ENCODE results near the gene ELK1.

Gene ELK1

GRCh38 chrX:47645530-47645929 is 4.8 kb downstream of the ELK1 start:
- DNase-seq (ENCODE audit: low spot score): no peak

- peak; percentile 71 for DNase-seq (ENCODE audit: low spot score)
These were observed 5.7 kb downstream of the ELK1 start for GRCh38 chrX:47644557-47645091.

DNA sequence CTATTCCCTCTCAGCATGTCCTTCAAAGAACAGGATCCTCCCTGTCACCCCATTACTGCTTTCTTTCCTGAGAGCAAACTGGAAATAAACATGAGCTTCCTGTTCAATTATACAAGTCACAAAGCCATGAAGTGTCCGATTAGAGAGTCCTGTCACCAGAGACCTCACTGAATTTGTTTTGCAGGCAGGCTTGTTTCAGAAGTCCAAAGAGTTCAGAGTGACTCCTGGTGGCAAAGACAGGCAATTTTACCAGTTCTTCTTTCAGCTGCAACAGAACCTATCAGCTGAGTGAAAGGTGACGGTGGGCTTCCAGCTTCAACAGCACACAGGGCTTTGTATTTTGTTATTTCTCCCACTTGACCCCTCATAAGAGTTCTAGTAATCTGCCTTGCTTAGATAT is 6.4 kb downstream of the ELK1 start:
- DNase-seq (ENCODE audit: low spot score): peak; percentile 59

DNA sequence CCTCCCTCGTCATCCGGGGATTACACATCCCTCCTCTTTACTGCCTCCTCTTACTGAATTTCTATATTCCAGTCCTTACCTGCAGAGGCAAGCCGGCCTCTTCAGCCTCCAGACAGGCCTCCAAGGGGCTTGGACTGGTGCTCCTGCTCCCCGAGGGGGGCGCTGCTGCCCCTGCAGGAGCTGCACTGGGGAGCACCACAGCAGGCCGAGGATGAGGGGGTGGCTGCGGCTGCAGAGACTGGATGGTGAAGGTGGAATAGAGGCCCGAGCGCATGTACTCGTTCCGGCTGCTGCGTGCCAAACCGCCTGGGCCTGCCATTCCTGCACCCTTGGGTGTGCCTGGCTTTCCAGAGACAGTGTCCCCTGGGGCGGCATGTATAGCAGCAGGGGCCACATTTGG is 11.5 kb downstream of the ELK1 start:
- no peak for DNase-seq (ENCODE audit: low spot score)

- DNase-seq (ENCODE audit: low spot score): no peak
These were observed 12.7 kb downstream of the ELK1 start for GRCh38 chrX:47637546-47638195.

- DNase-seq (ENCODE audit: low spot score): no peak
These were observed 15.3 kb downstream of the ELK1 start for GRCh38 chrX:47634871-47635575.

DNA sequence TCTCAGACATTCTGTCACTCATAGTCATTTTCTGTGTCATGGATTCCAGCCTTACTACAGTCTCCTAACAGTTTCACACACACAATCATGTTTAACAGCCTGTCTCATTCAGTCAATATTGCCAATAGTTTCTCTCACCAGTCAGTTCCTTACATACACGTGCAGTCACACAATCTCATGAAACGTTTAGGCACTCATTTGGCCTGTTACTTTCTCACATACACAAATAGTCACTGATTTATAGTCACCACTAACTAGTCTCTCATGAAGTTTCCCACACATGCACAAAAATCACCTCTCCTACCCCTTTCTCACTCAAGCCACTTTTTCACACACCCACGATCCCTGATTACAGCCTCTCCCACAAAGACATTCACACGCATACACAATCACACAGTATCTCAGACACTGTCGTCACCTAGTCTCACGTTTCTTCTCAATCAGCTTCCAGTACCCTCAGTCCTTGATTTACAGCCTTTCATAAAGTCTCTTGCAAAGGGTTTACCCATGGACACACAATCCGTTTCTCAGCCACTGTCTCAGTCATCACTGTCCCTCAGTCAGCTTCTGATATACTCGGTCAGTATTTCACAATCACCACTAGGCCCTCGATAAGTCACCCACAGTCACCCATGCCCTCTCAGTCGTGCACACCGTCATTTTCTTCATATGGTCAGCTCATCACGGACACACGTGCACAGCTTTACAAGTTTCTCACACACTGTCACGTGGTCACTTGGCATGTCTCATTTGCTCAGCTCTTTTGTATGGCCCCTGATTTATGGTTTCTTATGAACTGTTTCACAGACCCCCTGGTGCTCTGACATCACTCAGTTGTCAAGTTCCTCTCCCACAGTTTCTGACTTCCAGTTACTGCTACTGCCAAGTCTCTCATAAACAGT is 16.4 kb downstream of the ELK1 start:
- no peak for DNase-seq (ENCODE audit: low spot score)

GRCh38 chrX:47632666-47633065 is 17.7 kb downstream of the ELK1 start:
- no peak for DNase-seq (ENCODE audit: low spot score)

DNA sequence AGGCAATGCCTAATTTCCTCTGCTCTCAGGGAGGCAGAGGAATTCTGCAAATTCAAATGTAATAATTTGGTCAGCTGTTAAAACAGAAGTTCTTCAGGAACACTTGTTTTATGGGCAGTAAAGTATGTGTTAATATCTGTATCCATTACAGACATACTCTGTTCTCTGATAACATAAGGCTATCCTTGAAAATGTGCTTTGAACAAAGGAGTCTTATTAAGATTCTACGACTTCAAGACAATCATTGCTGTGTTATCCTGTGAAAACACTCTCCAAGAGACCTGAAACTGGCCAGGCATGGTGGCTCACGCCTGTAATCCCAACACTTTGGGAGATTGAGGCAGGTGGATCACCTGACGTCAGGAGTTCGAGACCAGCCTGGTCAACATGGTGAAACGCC is 18.7 kb downstream of the ELK1 start:
- DNase-seq (ENCODE audit: low spot score): no peak

DNA sequence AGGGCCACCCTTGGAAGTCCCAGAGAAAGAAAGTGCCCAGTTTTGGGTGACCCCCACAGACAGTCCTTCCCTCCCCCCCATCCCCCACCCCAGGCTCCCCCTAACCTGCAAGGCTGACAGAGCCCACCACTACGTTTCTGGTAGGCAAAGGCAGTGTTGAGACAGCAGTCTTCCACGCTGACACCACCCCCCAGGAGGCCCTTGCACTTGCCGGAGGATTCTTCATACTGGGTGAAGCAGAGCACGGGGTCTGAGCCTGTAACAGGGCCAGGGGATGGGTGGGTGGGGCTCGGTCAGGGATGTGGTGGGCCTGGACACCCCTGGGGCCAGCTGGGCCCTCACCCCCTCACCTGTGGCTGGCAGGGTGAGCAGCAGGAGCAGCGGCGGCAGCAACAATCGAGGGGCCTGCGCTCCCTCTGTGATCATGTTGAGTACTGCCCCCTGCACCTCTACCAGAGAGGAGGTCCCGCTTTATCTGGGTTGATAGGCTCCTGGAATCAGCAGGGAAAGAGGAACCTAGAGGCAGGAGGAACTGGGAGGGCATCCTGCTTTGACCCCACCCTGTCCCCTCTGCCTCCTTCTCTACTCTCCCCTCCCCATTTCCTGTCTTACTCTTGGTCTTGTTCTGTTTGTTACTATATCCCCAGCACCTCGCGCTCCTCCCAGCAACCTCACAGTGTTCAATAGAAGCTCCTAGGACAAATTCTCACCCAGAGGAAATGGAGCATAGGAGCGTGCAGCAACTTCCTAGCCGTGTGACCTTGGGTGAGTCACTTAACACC is 20.8 kb downstream of the ELK1 start, which contains the start of gene CFP:
Gene CFP, minus strand, starts transcription at position 512 of the 782 bp plus-strand sequence. Its CDS starts 86 bp downstream, at position 426.
- no peak for DNase-seq (ENCODE audit: low spot score)

DNA sequence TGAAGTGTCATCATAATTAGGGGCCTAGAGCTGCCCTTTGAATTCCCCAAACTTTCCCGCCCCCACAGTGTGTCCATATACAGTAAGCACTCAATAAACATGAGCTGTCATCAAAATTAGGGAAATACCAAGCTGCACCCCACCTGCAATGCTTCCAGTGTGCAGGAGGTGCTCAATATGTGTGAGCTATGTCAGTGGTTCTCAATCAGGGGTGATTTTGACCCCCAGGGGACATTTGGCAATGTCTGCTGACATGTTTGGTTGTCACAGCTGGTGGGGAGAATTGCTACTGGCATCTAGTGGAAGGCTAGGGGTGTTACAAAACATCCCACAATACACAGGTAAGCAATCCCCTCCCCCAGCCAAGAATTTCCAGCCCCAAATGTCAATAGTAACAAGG is 21.4 kb downstream of the ELK1 start:
- no peak for DNase-seq (ENCODE audit: low spot score)

- no peak for DNase-seq (ENCODE audit: low spot score)
These were observed 25.0 kb downstream of the ELK1 start for GRCh38 chrX:47625365-47625764.

DNA sequence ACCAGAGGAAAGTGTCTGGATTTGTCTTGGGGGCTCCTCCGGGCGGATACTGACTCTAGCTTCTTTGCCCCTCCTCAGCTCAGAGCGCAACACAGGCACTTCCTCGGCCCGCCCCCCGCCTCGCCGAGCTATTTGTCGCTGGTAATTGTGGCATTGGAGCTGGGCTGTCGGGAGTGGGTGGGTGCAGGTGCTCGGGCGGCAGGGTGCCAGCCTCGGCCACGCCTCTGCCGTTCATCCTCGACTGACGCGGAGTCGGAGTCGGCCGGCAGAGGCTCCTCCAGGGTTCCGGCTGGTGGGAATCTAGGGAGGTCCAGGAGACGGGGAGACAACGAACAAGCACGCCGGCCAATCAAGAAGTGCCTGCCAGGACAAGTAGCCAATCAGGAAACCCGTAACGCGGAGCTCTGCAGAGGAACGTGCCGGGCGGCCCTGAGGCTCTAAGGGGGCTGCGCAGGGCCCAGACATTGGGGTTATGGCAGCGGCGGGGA is 26.8 kb downstream of the ELK1 start:
- DNase-seq (ENCODE audit: low spot score): peak; percentile 89

DNA sequence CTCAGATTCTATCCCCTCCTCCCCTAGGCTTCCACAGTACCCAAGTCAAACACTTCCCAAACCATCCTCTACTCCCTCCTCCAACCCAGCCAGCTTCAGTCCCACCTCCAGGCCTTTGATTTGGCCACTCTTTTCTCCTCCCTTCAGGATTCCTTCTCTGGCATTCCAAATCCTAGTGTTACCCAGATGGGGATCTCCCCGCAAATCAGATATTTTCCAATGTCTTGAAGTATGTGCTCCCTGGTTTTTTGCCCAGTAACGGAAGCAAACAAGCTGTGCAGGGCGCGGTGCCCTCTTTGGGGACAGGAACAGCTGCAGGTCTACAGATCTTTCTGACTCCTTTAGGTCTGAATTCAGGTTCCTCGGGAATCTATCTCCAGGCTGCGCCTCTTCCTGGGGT is 28.5 kb downstream of the ELK1 start:
- DNase-seq (ENCODE audit: low spot score): no peak

DNA sequence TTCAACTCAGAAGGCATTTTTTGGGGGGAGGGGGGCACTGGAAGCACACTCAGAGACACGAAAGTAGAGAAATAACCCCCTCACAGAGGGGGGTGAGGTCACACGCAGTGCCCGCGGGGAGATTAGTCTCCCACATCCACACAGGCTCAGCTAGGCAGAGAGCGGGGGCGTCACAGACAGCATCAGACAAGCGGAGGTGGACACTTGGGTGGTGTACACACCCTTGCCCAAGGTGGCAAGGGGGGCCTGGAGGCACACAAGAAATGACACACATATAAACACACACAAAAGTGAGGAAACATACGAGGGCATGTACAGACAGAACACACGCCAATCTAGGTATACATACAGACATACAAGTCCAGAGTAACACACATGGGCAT is 30.1 kb downstream of the ELK1 start:
- DNase-seq (ENCODE audit: low spot score): no peak

DNA sequence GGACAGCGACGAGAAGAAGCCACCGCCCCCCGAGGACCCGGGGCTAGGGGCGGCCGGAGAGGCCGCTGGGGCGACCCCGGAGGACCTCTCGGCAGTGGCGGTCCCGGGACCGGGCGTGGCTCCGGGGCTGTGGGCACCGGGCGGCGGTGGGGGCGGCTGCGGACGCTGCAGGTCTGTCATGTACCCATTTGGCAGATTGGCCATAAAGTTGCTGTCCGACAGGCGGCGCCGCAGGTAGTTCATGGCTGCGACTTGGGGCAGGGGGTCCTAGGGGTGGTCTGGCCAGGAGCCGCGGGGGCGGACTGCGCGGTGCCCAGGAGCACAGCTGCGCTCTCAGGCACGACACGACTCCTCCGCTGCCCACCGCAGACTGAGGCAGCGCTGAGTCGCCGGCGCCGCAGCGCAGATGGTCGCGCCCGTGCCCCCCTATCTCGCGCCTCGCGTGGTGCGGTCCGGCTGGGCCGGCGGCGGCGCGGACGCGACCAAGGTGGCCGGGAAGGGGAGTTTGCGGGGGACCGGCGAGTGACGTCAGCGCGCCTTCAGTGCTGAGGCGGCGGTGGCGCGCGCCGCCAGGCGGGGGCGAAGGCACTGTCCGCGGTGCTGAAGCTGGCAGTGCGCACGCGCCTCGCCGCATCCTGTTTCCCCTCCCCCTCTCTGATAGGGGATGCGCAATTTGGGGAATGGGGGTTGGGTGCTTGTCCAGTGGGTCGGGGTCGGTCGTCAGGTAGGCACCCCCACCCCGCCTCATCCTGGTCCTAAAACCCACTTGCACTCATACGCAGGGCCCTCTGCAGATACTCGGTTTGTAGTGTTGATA is 30.7 kb downstream of the ELK1 start, which contains the start of gene SYN1:
Gene SYN1, minus strand, starts transcription at position 372 of the 817 bp plus-strand sequence. Its CDS starts 129 bp downstream, at position 243.
- peak; percentile 95 for DNase-seq (ENCODE audit: low spot score)

DNA sequence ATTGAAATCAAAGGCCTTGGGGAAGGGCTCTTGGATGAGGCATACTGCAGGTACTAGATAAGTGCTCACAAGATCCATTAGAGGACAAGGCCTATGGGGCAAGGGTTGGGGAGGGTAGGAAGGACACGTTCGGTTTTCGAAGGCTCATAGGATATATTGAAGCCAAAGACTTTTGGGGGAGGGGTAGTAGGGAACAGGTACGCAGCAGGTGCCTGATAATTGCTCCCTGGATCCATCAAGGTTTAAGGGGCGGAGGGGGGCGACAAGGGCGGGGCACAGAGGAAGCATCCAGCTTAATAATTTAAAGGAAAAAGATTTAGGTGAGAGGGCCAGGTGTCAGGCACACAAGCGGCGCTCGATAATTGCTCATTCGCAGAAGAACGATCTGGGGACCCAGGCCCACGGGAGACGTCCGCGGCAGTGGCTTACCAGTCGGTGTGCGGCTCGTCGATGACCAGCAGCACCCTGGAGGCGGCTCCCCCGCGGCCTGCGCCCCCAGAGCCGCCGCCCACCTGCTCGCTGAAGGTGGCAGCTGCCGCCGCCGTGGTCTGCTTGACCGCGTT is 31.4 kb downstream of the ELK1 start:
- DNase-seq (ENCODE audit: low spot score): no peak

DNA sequence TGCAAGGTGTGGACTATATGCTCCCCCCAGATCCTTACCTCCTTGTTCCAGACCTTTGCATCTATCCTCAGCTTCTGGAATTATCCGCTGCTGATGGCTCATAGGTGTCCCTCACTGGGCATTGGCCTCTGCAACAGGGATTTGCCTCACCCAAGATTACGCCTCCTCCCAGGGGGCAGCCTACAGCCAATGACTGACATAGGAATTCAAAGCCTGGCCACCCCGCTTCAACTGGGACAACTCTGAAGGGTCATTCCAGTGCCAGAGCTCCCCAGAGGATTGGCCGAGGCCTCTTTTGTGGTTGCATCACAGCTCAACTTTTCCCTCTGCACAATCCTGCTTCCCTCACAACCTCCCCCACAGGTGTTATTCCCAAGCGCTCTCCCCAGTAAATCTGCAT is 35.7 kb downstream of the ELK1 start:
- no peak for DNase-seq (ENCODE audit: low spot score)

GRCh38 chrX:47613082-47613481 is 37.3 kb downstream of the ELK1 start:
- no peak for DNase-seq (ENCODE audit: low spot score)

DNA sequence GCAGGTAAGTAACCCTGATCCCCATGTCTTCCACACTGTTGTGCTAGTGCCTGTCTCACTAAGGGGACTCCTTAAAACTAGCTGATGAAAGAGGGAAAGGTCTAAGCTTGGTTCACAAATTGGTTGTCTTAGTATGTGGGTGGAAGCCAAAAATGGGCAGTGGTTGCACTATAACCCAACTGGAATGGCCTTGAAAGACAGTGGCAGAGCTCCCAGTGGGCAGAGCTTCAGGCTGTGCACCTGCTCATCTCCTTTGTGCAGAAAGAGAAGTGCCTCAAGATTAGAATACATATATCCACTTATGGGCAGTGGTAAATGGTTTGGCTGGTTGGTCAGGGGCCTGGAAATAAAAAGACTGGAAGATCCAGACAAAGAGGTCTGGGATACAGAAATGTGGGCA is 37.9 kb downstream of the ELK1 start:
- no peak for DNase-seq (ENCODE audit: low spot score)
